HCT116 (cell line): ENCODE measurements around the gene NSFL1C. TPM values are rescaled to one million over a fixed set of nuclear protein-coding genes. Genes with fewer than 3 reads are reported as not detected.
"Not testable (repeated sequence)": the region's sequence is repeated elsewhere in the genome, so short reads cannot be mapped to it uniquely, and the experiment has no call there.

Experiments
- ATAC-seq: fragments of 200-7000 bp; cut with Tn5 transposase; 2 replicates; pipeline ENCODE4 v1.9.1; 2020; ENCODE audit warnings: mild to moderate bottlenecking, moderate library complexity
- BruUV-seq: library from RNA; stranded (reverse); fragments of 400-500 nt; replicated peaks from 2 replicates; lab custom pipeline; 2021; lab: Mats Ljungman, UMichigan
- CTCF ChIA-PET: fragments of 300-600 bp; sonication (Branson Sonifier 250); formaldehyde crosslinking; loops from one replicate; lab custom pipeline; 2021; ENCODE audit warnings: antibody characterized with exemption; lab: Charles Lee
- POLR2A ChIA-PET: fragments of 300-600, 350-600 bp; sonication (Branson Sonifier 250); formaldehyde crosslinking; loops from one replicate; lab custom pipeline; 2021; ENCODE audit warnings: antibody characterized with exemption; lab: Charles Lee
- RAD21 ChIA-PET, 2 experiments: fragments of 300-600 bp; sonication (Branson Sonifier 250); formaldehyde crosslinking; loops; one replicate each; lab custom pipeline; 2023; ENCODE audit warnings: low total read pairs in 2 of 2; ENCODE audit not compliant: uncharacterized antibody in 2 of 2, unreplicated experiment in 2 of 2, low non-redundant PET in 1 of 2; lab: Charles Lee
- DNase-seq: peaks from one replicate; pipeline ENCODE4 v3.0.0-alpha.2; 2010; ENCODE audit warnings: low read depth, low spot score
- H2AFZ ChIP-seq: fragments of 200-600 bp; shearing (Covaris generic), sonication (generic); 2 replicates; pipeline ENCODE4 v1.6.1; 2017; ENCODE audit warnings: low read depth, mixed run types, mixed read lengths, antibody characterized with exemption, low read length; ENCODE audit not compliant: poor library complexity, severe bottlenecking
- H3K27ac ChIP-seq: 2 replicates; pipeline ENCODE4 v1.5.1; 2012; ENCODE audit warnings: low read depth, low read length
- H3K27me3 ChIP-seq: fragments of 200-600 bp; sonication (generic); 2 replicates; pipeline ENCODE4 v1.6.1; 2016; ENCODE audit warnings: mixed run types, low read length, mixed read lengths; ENCODE audit not compliant: insufficient read depth
- H3K36me3 ChIP-seq, 2 experiments: fragments of 200-500 bp in 1 of 2; fragments of 200-600 bp in 1 of 2; sonication (Bioruptor generic) in 1 of 2; sonication (generic) in 1 of 2; 2 replicates each; pipeline versions ENCODE4 v1.5.1 to v1.6.1; 2014 to 2016; ENCODE audit warnings: low read length in 2 of 2, inconsistent platforms in 1 of 2, mixed read lengths in 1 of 2, mixed run types in 1 of 2; ENCODE audit not compliant: insufficient read depth in 2 of 2, control insufficient read depth in 1 of 2
- H3K4me1 ChIP-seq, 2 experiments: fragments of 200-600 bp in 1 of 2; sonication (generic) in 1 of 2; 2 replicates each; pipeline versions ENCODE4 v1.5.1 to v1.6.1; 2012 to 2017; ENCODE audit warnings: low read length in 2 of 2, inconsistent platforms in 1 of 2, mild to moderate bottlenecking in 1 of 2, mixed read lengths in 1 of 2, mixed run types in 1 of 2, moderate library complexity in 1 of 2; ENCODE audit not compliant: insufficient read depth in 2 of 2, control insufficient read depth in 1 of 2
- H3K4me2 ChIP-seq: fragments of 200-600 bp; sonication (generic); 2 replicates; pipeline ENCODE4 v1.6.1; 2017; ENCODE audit warnings: mixed run types, low read length, mixed read lengths
- H3K4me3 ChIP-seq, 2 experiments: fragments of 200-600 bp in 1 of 2; sonication (generic) in 1 of 2; replicated peaks in 1 of 2; 2 replicates each; pipeline ENCODE4 v1.5.1; 2011 to 2016; ENCODE audit warnings: low read length in 2 of 2, control low read depth in 1 of 2, low read depth in 1 of 2, mild to moderate bottlenecking in 1 of 2, mixed read lengths in 1 of 2, mixed run types in 1 of 2
- H3K79me2 ChIP-seq: fragments of 200-600 bp; sonication (generic); 2 replicates; pipeline ENCODE4 v1.6.1; 2017; ENCODE audit warnings: mild to moderate bottlenecking, mixed run types, low read length, moderate library complexity, mixed read lengths; ENCODE audit not compliant: insufficient read depth
- H3K9ac ChIP-seq: fragments of 200-600 bp; sonication (generic); 2 replicates; pipeline ENCODE4 v1.6.1; 2016; ENCODE audit warnings: low read length, mixed read lengths
- H3K9me2 ChIP-seq: fragments of 200-600 bp; sonication (generic), shearing (Covaris generic); 2 replicates; pipeline ENCODE4 v1.6.1; 2017; ENCODE audit warnings: mixed run types, mild to moderate bottlenecking, moderate library complexity; ENCODE audit not compliant: insufficient read depth
- H3K9me3 ChIP-seq, 2 experiments: fragments of 200-500 bp in 1 of 2; fragments of 200-600 bp in 1 of 2; sonication (Bioruptor generic) in 1 of 2; sonication (generic) in 1 of 2; 2 replicates each; pipeline ENCODE4 v1.6.1; 2014 to 2017; ENCODE audit warnings: low read length in 2 of 2, mixed read lengths in 2 of 2, inconsistent platforms in 1 of 2, low read depth in 1 of 2, mild to moderate bottlenecking in 1 of 2, mixed run types in 1 of 2, moderate library complexity in 1 of 2; ENCODE audit not compliant: control insufficient read depth in 1 of 2, insufficient read depth in 1 of 2
- H4K20me1 ChIP-seq: fragments of 200-600 bp; sonication (generic), shearing (Covaris generic); 2 replicates; pipeline ENCODE4 v1.6.1; 2017; ENCODE audit warnings: mixed run types, mild to moderate bottlenecking, moderate library complexity; ENCODE audit not compliant: insufficient read depth
- FOSL1 ChIP-seq: IDR thresholded peaks from 2 replicates; pipeline ENCODE4 v1.6.1; 2012; ENCODE audit warnings: low read depth
- JUND ChIP-seq: IDR thresholded peaks from 2 replicates; pipeline ENCODE4 v1.6.1; 2012
- POLR2A ChIP-seq: IDR thresholded peaks from 2 replicates; pipeline ENCODE4 v1.7.0; 2011; ENCODE audit warnings: borderline replicate concordance; ENCODE audit not compliant: insufficient read depth, insufficient read length; ENCODE audit errors: extremely low read depth
- REST ChIP-seq: IDR thresholded peaks from 2 replicates; pipeline ENCODE4 v1.6.1; 2012; ENCODE audit warnings: low read depth
- ZFX ChIP-seq: fragments of 450-650 bp; IDR thresholded peaks from 2 replicates; pipeline ENCODE4 v1.6.1; 2017
- intact Hi-C: fragments of 100-400 bp; cut with micrococcal nuclease; formaldehyde crosslinking; loops from 2 replicates; pipeline ENCODE4 v1.10.0; 2022
- total RNA-seq: library from RNA; stranded (reverse); gene quantifications from one replicate; pipeline ENCODE4 v1.2.1, GENCODE V29; 2021; ENCODE audit not compliant: unreplicated experiment

Gene NSFL1C
- total RNA-seq, 1 experiment from 2014 or later = 93.4 TPM

- intact Hi-C loops, H3K27me3 ChIP-seq, H2AFZ ChIP-seq, H3K36me3 ChIP-seq, H3K4me2 ChIP-seq, BruUV-seq, DNase-seq, H3K79me2 ChIP-seq, POLR2A ChIA-PET, H3K9me2 ChIP-seq, H4K20me1 ChIP-seq, ATAC-seq, H3K27ac ChIP-seq, H3K9ac ChIP-seq, H3K9me3 ChIP-seq, H3K4me3 ChIP-seq: not testable (repeated sequence)
- ChIA-PET RAD21 (interaction anchor here in 1 of 2 experiments (0.7 kb wide), 1 partner anchor 325 kb away, joined by 3 read pairs; no protein-coding TSS in a partner anchor), CTCF (interaction anchor here (1.4 kb wide), 1 partner anchor 12 kb away, joined by 3 read pairs; no protein-coding TSS in a partner anchor)
- peaks cover 4 to 25% of the 10 kb centered on the region in 2 experiments for H3K4me1 ChIP-seq
- peak; percentile 37; the same call in 1 of the 2 replicates for TF ChIP-seq FOSL1
- peak; percentile 24; the same call in 1 of the 2 replicates for TF ChIP-seq JUND
- TF ChIP-seq, all 23 proteins: peak for 2; not testable (repeated sequence) for 21
Observed at GRCh38 chr20:1497371-1497770, 30.7 kb upstream of the NSFL1C start.

- ATAC-seq (no peak), DNase-seq (no peak)
- H3K4me3 ChIP-seq = no peak overlapping the region
- ChIA-PET POLR2A (no interaction called here), CTCF (no interaction called here), RAD21 (interaction anchor here in 1 of 2 experiments (0.7 kb wide), 1 partner anchor 325 kb away, joined by 3 read pairs; no protein-coding TSS in a partner anchor)
- no peak overlapping the region for H2AFZ ChIP-seq
- H3K27me3 ChIP-seq = no peaks in the 10 kb centered on the region
- H3K36me3 ChIP-seq = no peaks in the 10 kb centered on the region
- no TSS peak for BruUV-seq
- H3K9ac ChIP-seq = no peak overlapping the region
- no peak overlapping the region for H3K27ac ChIP-seq
- no peaks in the 10 kb centered on the region for H3K9me2 ChIP-seq
- no peaks in the 10 kb centered on the region for H3K79me2 ChIP-seq
- peaks cover 4 to 25% of the 10 kb centered on the region in 2 experiments for H3K4me1 ChIP-seq
- H4K20me1 ChIP-seq = no peaks in the 10 kb centered on the region
- intact Hi-C loops = no loop called here
- TF ChIP-seq ZFX (no peak), REST (peak; percentile 40), POLR2A (no peak)
- no peaks in the 10 kb centered on the region; a peak in 1 of 4 replicates for H3K9me3 ChIP-seq
- no peak overlapping the region for H3K4me2 ChIP-seq
Observed at GRCh38 chr20:1496930-1497329, 30.3 kb upstream of the NSFL1C start.
